Liver (tissue), 9 donors: Measurements from ENCODE around the gene URM1. TPM values are rescaled to one million over a fixed set of nuclear protein-coding genes. Genes with fewer than 3 reads are reported as not detected.

Experiments
- DNase-seq: peaks from one replicate; pipeline ENCODE4 v3.0.0-alpha.2; 2017; ENCODE audit warnings: low spot score
- H3K27ac ChIP-seq, 2 donors: one replicate each; pipeline ENCODE4 v1.7.0; 2013; ENCODE audit warnings: inconsistent platforms in 2 of 2, low read length in 2 of 2, control low read depth in 1 of 2, low read depth in 1 of 2, mild to moderate bottlenecking in 1 of 2
- H3K27me3 ChIP-seq, 4 donors: one replicate each; pipeline versions ENCODE4 v1.6.1 to v1.7.0; 2013; ENCODE audit warnings: low read length in 3 of 4, inconsistent platforms in 1 of 4, mild to moderate bottlenecking in 1 of 4, moderate library complexity in 1 of 4; ENCODE audit not compliant: control insufficient read depth in 4 of 4, insufficient read depth in 4 of 4
- H3K36me3 ChIP-seq, 4 donors: one replicate each; pipeline versions ENCODE4 v1.6.1 to v1.7.0; 2013; ENCODE audit warnings: low read length in 3 of 4, mild to moderate bottlenecking in 3 of 4, low read depth in 1 of 4, moderate library complexity in 1 of 4; ENCODE audit not compliant: control insufficient read depth in 4 of 4, insufficient read depth in 3 of 4
- H3K4me1 ChIP-seq, 4 donors: one replicate each; pipeline versions ENCODE4 v1.6.1 to v1.7.0; 2013; ENCODE audit warnings: low read length in 3 of 4, mild to moderate bottlenecking in 3 of 4, moderate library complexity in 1 of 4; ENCODE audit not compliant: control insufficient read depth in 4 of 4, insufficient read depth in 4 of 4
- H3K4me3 ChIP-seq, 3 donors: one replicate each; pipeline versions ENCODE4 v1.6.1 to v1.7.0; 2013; ENCODE audit warnings: low read length in 3 of 3, control low read depth in 1 of 3, low read depth in 1 of 3, mild to moderate bottlenecking in 1 of 3
- H3K9ac ChIP-seq, 2 donors: one replicate each; pipeline ENCODE4 v1.7.0; 2013; ENCODE audit warnings: low read length in 2 of 2, mild to moderate bottlenecking in 2 of 2, moderate library complexity in 2 of 2, control low read depth in 1 of 2, low read depth in 1 of 2
- H3K9me3 ChIP-seq, 4 donors: one replicate each; pipeline versions ENCODE4 v1.6.1 to v1.7.0; 2013; ENCODE audit warnings: low read length in 3 of 4; ENCODE audit not compliant: control insufficient read depth in 4 of 4
- ATF3 ChIP-seq: IDR thresholded peaks from 2 replicates; pipeline ENCODE4 v1.6.1; 2016; ENCODE audit warnings: antibody characterized with exemption
- CTCF ChIP-seq: fragments of 150-350 bp; IDR thresholded peaks from 2 replicates; pipeline ENCODE4 v1.5.1; 2017; ENCODE audit warnings: improper control_type of control experiment, low read depth, low read length; ENCODE audit not compliant: missing input control
- EGR1 ChIP-seq, 2 donors: IDR thresholded peaks; 2 replicates each; pipeline ENCODE4 v1.6.1; 2016 to 2018; ENCODE audit warnings: antibody characterized with exemption in 2 of 2, low read depth in 2 of 2
- FOXA1 ChIP-seq: IDR thresholded peaks from 2 replicates; pipeline ENCODE4 v1.6.1; 2016; ENCODE audit warnings: antibody characterized with exemption
- FOXA2 ChIP-seq: IDR thresholded peaks from 2 replicates; pipeline ENCODE4 v1.6.1; 2016; ENCODE audit warnings: antibody characterized with exemption
- GABPA ChIP-seq, 2 donors: IDR thresholded peaks in 1 of 2; conservative IDR thresholded peaks in 1 of 2; 2 replicates each; pipeline ENCODE4 v1.6.1; 2016; ENCODE audit warnings: antibody characterized with exemption in 2 of 2, mild to moderate bottlenecking in 1 of 2, moderate library complexity in 1 of 2
- HNF4A ChIP-seq, 2 donors: conservative IDR thresholded peaks; 2 replicates each; pipeline ENCODE4 v1.6.1; 2016; ENCODE audit warnings: antibody characterized with exemption in 2 of 2, mild to moderate bottlenecking in 2 of 2
- HNF4G ChIP-seq: IDR thresholded peaks from 2 replicates; pipeline ENCODE4 v1.6.1; 2016; ENCODE audit warnings: antibody characterized with exemption
- JUND ChIP-seq, 2 donors: IDR thresholded peaks; 2 replicates each; pipeline ENCODE4 v1.6.1; 2016; ENCODE audit warnings: antibody characterized with exemption in 2 of 2
- NR2F2 ChIP-seq: IDR thresholded peaks from 2 replicates; pipeline ENCODE4 v1.6.1; 2016; ENCODE audit warnings: antibody characterized with exemption
- RAD21 ChIP-seq, 2 donors: IDR thresholded peaks; 2 replicates each; pipeline ENCODE4 v1.6.1; 2016; ENCODE audit warnings: antibody characterized with exemption in 2 of 2, mild to moderate bottlenecking in 2 of 2
- RXRA ChIP-seq, 2 donors: IDR thresholded peaks; 2 replicates each; pipeline ENCODE4 v1.6.1; 2017 to 2018; ENCODE audit warnings: antibody characterized with exemption in 2 of 2, mild to moderate bottlenecking in 1 of 2
- SP1 ChIP-seq: IDR thresholded peaks from 2 replicates; pipeline ENCODE4 v1.6.1; 2018; ENCODE audit warnings: antibody characterized with exemption, mild to moderate bottlenecking
- TAF1 ChIP-seq: conservative IDR thresholded peaks from 2 replicates; pipeline ENCODE4 v1.6.1; 2016; ENCODE audit warnings: antibody characterized with exemption, mild to moderate bottlenecking
- YY1 ChIP-seq: IDR thresholded peaks from 2 replicates; pipeline ENCODE4 v1.6.1; 2016; ENCODE audit warnings: antibody characterized with exemption, mild to moderate bottlenecking
- WGBS: extraction: QIAGEN DNeasy Blood & Tissue Kit; methylation state at CpG from one replicate; pipeline ENCODE4 v1.1.7; 2013; 5-methylcytosine and 5-hydroxymethylcytosine counted together
- polyA plus RNA-seq, 2 donors: library from polyadenylated mRNA; stranded (reverse) in 1 of 2; unstranded in 1 of 2; fragments of 200-250 nt in 1 of 2; fragments of >200 nt in 1 of 2; fragmentation: Nextera tagmentation in 1 of 2; extraction: Ambion mirVana in 1 of 2; gene quantifications; one replicate each; pipeline versions ENCODE4 v1.2.1 to v1.2.3, GENCODE V29; 2013 to 2015
- total RNA-seq, 2 donors: library from RNA; depleted of rRNA; stranded (reverse); fragments of >200 nt; gene quantifications; one replicate each; pipeline ENCODE4 v1.2.3, GENCODE V29; 2014
- TF ChIP-seq, protein P1 (sequence below): IDR thresholded peaks from 2 replicates; pipeline ENCODE4 v1.6.1; 2016; ENCODE audit warnings: antibody characterized with exemption
- TF ChIP-seq, protein P2 (sequence below): IDR thresholded peaks from 2 replicates; pipeline ENCODE4 v1.6.1; 2016; ENCODE audit warnings: antibody characterized with exemption
- TF ChIP-seq, protein P3 (sequence below): IDR thresholded peaks from 2 replicates; pipeline ENCODE4 v1.6.1; 2016; ENCODE audit warnings: antibody characterized with exemption, mild to moderate bottlenecking
- donor health status: healthy.
- donor health status: healthy.
- donor health status: healthy.
- donor health status: healthy.
- donor health status: healthy.

URM1 gene
- total and polyA plus RNA-seq, 4 donors: 12.1 to 35.0 (median 19.5) TPM

- TF ChIP-seq FOXA1 (no peak), NR2F2 (no peak), TAF1 (no peak), HNF4G (no peak)
Measured at GRCh38 chr9:128429513-128430086, 58.4 kb downstream of the URM1 start (continued).

DNA sequence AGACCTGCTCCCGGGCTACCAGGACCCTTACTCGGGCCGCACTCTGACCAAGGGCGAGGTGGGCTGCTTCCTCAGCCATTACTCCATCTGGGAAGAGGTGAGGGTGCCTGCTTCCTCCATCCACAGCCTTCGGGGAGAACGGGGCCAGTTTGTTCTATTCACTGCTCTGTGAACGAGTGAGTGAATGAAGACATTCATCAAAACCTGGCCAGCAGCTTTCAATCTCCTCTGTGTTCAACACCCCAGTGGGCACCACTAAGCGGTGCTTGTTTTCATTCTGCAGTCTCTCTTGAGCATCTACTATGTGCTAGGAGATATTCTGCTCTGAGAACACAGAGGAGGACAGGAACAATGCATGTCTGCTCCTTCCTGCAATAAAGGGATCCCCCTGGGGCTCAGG, 60.0 kb downstream of the URM1 start:
- no peaks in the 10 kb centered on the region for H3K9me3 ChIP-seq
- no peak overlapping the region for H3K4me3 ChIP-seq
- H3K27me3 ChIP-seq: no peaks in the 10 kb centered on the region
- TF ChIP-seq GABPA (IDR thresholded peaks at IDR 0.05 in 1 of 2, conservative IDR thresholded peaks at IDR 0.05 in 1 of 2) (no peak), YY1 (no peak), SP1 (no peak), RAD21 (IDR thresholded peaks at IDR 0.05) (no peak), NR2F2 (no peak), FOXA2 (no peak), ATF3 (no peak), JUND (IDR thresholded peaks at IDR 0.05) (no peak), TAF1 (no peak), RXRA (IDR thresholded peaks at IDR 0.05) (no peak), EGR1 (IDR thresholded peaks at IDR 0.05; ENCODE audit: low read depth in 2 of 2) (no peak), HNF4G (no peak), CTCF (no peak)
- TF ChIP-seq, protein P1, sequence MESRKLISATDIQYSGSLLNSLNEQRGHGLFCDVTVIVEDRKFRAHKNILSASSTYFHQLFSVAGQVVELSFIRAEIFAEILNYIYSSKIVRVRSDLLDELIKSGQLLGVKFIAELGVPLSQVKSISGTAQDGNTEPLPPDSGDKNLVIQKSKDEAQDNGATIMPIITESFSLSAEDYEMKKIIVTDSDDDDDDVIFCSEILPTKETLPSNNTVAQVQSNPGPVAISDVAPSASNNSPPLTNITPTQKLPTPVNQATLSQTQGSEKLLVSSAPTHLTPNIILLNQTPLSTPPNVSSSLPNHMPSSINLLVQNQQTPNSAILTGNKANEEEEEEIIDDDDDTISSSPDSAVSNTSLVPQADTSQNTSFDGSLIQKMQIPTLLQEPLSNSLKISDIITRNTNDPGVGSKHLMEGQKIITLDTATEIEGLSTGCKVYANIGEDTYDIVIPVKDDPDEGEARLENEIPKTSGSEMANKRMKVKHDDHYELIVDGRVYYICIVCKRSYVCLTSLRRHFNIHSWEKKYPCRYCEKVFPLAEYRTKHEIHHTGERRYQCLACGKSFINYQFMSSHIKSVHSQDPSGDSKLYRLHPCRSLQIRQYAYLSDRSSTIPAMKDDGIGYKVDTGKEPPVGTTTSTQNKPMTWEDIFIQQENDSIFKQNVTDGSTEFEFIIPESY: no peak
- TF ChIP-seq, protein P2, sequence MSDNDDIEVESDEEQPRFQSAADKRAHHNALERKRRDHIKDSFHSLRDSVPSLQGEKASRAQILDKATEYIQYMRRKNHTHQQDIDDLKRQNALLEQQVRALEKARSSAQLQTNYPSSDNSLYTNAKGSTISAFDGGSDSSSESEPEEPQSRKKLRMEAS: no peak
- 91% methylated on average over 8 of the region's 8 CpGs for WGBS
- no peaks in the 10 kb centered on the region for H3K36me3 ChIP-seq
- no peaks in the 10 kb centered on the region for H3K4me1 ChIP-seq
- DNase-seq: no peak
- H3K9ac ChIP-seq: no peak overlapping the region
- H3K27ac ChIP-seq: no peak overlapping the region

- Histone ChIP-seq H3K36me3 (no peaks in the 10 kb centered on the region), H3K4me3 (no peak overlapping the region), H3K4me1 (peaks cover 0 to 2% (median 0%) of the 10 kb centered on the region in 4 donors), H3K9me3 (no peaks in the 10 kb centered on the region), H3K9ac (no peak overlapping the region), H3K27ac (no peak overlapping the region), H3K27me3 (no peaks in the 10 kb centered on the region)
- 96% methylated on average over 17 of the region's 17 CpGs for WGBS
- no peak for DNase-seq
- TF ChIP-seq HNF4A (conservative IDR thresholded peaks at IDR 0.05) (no peak), FOXA1 (no peak)
- TF ChIP-seq, protein P3, sequence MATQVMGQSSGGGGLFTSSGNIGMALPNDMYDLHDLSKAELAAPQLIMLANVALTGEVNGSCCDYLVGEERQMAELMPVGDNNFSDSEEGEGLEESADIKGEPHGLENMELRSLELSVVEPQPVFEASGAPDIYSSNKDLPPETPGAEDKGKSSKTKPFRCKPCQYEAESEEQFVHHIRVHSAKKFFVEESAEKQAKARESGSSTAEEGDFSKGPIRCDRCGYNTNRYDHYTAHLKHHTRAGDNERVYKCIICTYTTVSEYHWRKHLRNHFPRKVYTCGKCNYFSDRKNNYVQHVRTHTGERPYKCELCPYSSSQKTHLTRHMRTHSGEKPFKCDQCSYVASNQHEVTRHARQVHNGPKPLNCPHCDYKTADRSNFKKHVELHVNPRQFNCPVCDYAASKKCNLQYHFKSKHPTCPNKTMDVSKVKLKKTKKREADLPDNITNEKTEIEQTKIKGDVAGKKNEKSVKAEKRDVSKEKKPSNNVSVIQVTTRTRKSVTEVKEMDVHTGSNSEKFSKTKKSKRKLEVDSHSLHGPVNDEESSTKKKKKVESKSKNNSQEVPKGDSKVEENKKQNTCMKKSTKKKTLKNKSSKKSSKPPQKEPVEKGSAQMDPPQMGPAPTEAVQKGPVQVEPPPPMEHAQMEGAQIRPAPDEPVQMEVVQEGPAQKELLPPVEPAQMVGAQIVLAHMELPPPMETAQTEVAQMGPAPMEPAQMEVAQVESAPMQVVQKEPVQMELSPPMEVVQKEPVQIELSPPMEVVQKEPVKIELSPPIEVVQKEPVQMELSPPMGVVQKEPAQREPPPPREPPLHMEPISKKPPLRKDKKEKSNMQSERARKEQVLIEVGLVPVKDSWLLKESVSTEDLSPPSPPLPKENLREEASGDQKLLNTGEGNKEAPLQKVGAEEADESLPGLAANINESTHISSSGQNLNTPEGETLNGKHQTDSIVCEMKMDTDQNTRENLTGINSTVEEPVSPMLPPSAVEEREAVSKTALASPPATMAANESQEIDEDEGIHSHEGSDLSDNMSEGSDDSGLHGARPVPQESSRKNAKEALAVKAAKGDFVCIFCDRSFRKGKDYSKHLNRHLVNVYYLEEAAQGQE: no peak
- TF ChIP-seq, protein P1: no peak
- TF ChIP-seq, protein P2: no peak
Measured at GRCh38 chr9:128434340-128434739, 63.2 kb downstream of the URM1 start.
